H9 (cell line): Measurements from ENCODE around the gene FNDC7. TPM values are rescaled to one million over a fixed set of nuclear protein-coding genes. Genes with fewer than 3 reads are reported as not detected.

Experiments used
- DNase-seq: peaks from one replicate; pipeline ENCODE4 v3.0.0-alpha.2; 2017
- H2AFZ ChIP-seq: one replicate; pipeline ENCODE4 v1.6.1; 2013; ENCODE audit warnings: mild to moderate bottlenecking, low read length, control low read depth, moderate library complexity
- H2AK5ac ChIP-seq: 2 replicates; pipeline ENCODE4 v1.6.1; 2013; ENCODE audit warnings: low read length, control low read depth, mixed read lengths; ENCODE audit not compliant: insufficient read length
- H2BK120ac ChIP-seq: one replicate; pipeline ENCODE4 v1.6.1; 2013; ENCODE audit warnings: low read depth, mild to moderate bottlenecking, low read length, control low read depth, inconsistent platforms; ENCODE audit not compliant: poor library complexity, severe bottlenecking
- H2BK12ac ChIP-seq: 2 replicates; pipeline ENCODE4 v1.6.1; 2013; ENCODE audit warnings: low read length, control low read depth, mixed read lengths, low read depth; ENCODE audit not compliant: insufficient read length
- H2BK15ac ChIP-seq: 2 replicates; pipeline ENCODE4 v1.6.1; 2013; ENCODE audit warnings: low read depth, low read length, control low read depth
- H2BK20ac ChIP-seq: one replicate; pipeline ENCODE4 v1.6.1; 2013; ENCODE audit warnings: low read depth, mild to moderate bottlenecking, low read length, control low read depth, inconsistent platforms; ENCODE audit not compliant: poor library complexity, severe bottlenecking
- H2BK5ac ChIP-seq: 2 replicates; pipeline ENCODE4 v1.6.1; 2013; ENCODE audit warnings: low read length, control low read depth, mixed read lengths; ENCODE audit not compliant: insufficient read length
- H3K14ac ChIP-seq: 2 replicates; pipeline ENCODE4 v1.6.1; 2013; ENCODE audit warnings: low read length, control low read depth; ENCODE audit not compliant: insufficient read depth
- H3K18ac ChIP-seq: 2 replicates; pipeline ENCODE4 v1.6.1; 2013; ENCODE audit warnings: low read depth, mild to moderate bottlenecking, mixed read lengths, low read length, control low read depth; ENCODE audit not compliant: insufficient read length
- H3K23ac ChIP-seq: 2 replicates; pipeline ENCODE4 v1.6.1; 2013; ENCODE audit warnings: low read length, control low read depth, mixed read lengths, low read depth; ENCODE audit not compliant: insufficient read length
- H3K23me2 ChIP-seq: 2 replicates; pipeline ENCODE4 v1.6.1; 2013; ENCODE audit warnings: low read depth, mild to moderate bottlenecking, mixed read lengths, low read length, control low read depth; ENCODE audit not compliant: insufficient read length, poor library complexity, severe bottlenecking
- H3K27ac ChIP-seq: 2 replicates; pipeline ENCODE4 v1.5.1; 2013; ENCODE audit warnings: low read length, control low read depth, mixed read lengths, low read depth; ENCODE audit not compliant: insufficient read length
- H3K27me3 ChIP-seq: 2 replicates; pipeline ENCODE4 v1.6.1; 2013; ENCODE audit warnings: low read length, control low read depth, inconsistent platforms; ENCODE audit not compliant: insufficient read depth
- H3K4ac ChIP-seq: 2 replicates; pipeline ENCODE4 v1.6.1; 2013; ENCODE audit warnings: low read depth, mild to moderate bottlenecking, control low read depth, inconsistent platforms, low read length, moderate library complexity
- H3K4me1 ChIP-seq: 2 replicates; pipeline ENCODE4 v1.6.1; 2013; ENCODE audit warnings: low read length, control low read depth, inconsistent platforms; ENCODE audit not compliant: insufficient read depth
- H3K4me2 ChIP-seq: 2 replicates; pipeline ENCODE4 v1.6.1; 2013; ENCODE audit warnings: low read length, control low read depth, mixed read lengths; ENCODE audit not compliant: insufficient read length, insufficient read depth
- H3K56ac ChIP-seq: 2 replicates; pipeline ENCODE4 v1.6.1; 2013; ENCODE audit warnings: low read depth, mild to moderate bottlenecking, mixed read lengths, low read length, control low read depth; ENCODE audit not compliant: insufficient read length
- H3K79me1 ChIP-seq: 2 replicates; pipeline ENCODE4 v1.6.1; 2013; ENCODE audit warnings: low read depth, mild to moderate bottlenecking, moderate library complexity, low read length, control low read depth, inconsistent platforms; ENCODE audit not compliant: insufficient read depth, poor library complexity, severe bottlenecking
- H3K79me2 ChIP-seq: 2 replicates; pipeline ENCODE4 v1.6.1; 2013; ENCODE audit warnings: low read length, control low read depth, inconsistent platforms; ENCODE audit not compliant: insufficient read depth
- H3K9ac ChIP-seq: 2 replicates; pipeline ENCODE4 v1.6.1; 2013; ENCODE audit warnings: low read length, control low read depth, mixed read lengths; ENCODE audit not compliant: insufficient read length; ENCODE audit errors: extremely low read depth
- H3K9me3 ChIP-seq: one replicate; pipeline ENCODE4 v1.6.1; 2013; ENCODE audit warnings: low read depth, low read length, inconsistent platforms; ENCODE audit not compliant: control insufficient read depth
- H3T11ph ChIP-seq: one replicate; pipeline ENCODE4 v1.6.1; 2013; ENCODE audit warnings: mild to moderate bottlenecking, low read length, control low read depth, inconsistent platforms
- H4K20me1 ChIP-seq: one replicate; pipeline ENCODE4 v1.6.1; 2013; ENCODE audit not compliant: control insufficient read depth, insufficient read length, insufficient read depth
- H4K5ac ChIP-seq: 2 replicates; pipeline ENCODE4 v1.6.1; 2013; ENCODE audit warnings: low read depth, mild to moderate bottlenecking, mixed read lengths, low read length, control low read depth; ENCODE audit not compliant: insufficient read length
- H4K8ac ChIP-seq: replicated peaks from 2 replicates; pipeline ENCODE4 v1.6.1; 2013; ENCODE audit warnings: low read length, control low read depth, mixed read lengths, low read depth; ENCODE audit not compliant: insufficient read length
- H4K91ac ChIP-seq: 2 replicates; pipeline ENCODE4 v1.6.1; 2013; ENCODE audit warnings: low read depth, mild to moderate bottlenecking, moderate library complexity, mixed read lengths, low read length, control low read depth; ENCODE audit not compliant: insufficient read length
- H3K27ac Mint-ChIP-seq, 3 experiments: 2 replicates in 2 of 3; 3 replicates in 1 of 3; pipeline ENCODE4 v1.8.0; 2020 to 2021; ENCODE audit warnings: mixed read lengths in 3 of 3, mild to moderate bottlenecking in 1 of 3, moderate library complexity in 1 of 3
- H3K27me3 Mint-ChIP-seq: 2 replicates; pipeline ENCODE4 v1.8.0; 2021; ENCODE audit warnings: low read depth, mild to moderate bottlenecking, moderate library complexity, mixed read lengths
- H3K36me3 Mint-ChIP-seq, 3 experiments: 2 replicates in 2 of 3; 3 replicates in 1 of 3; pipeline ENCODE4 v1.8.0; 2020 to 2021; ENCODE audit warnings: low read depth in 3 of 3, mixed read lengths in 3 of 3; ENCODE audit not compliant: insufficient read depth in 1 of 3
- H3K4me1 Mint-ChIP-seq, 2 experiments: 2 replicates each; pipeline ENCODE4 v1.8.0; 2020; ENCODE audit warnings: mixed read lengths in 2 of 2
- H3K4me3 Mint-ChIP-seq, 2 experiments: 2 replicates in 1 of 2; 3 replicates in 1 of 2; pipeline ENCODE4 v1.8.0; 2020 to 2021; ENCODE audit warnings: mild to moderate bottlenecking in 2 of 2, mixed read lengths in 2 of 2, moderate library complexity in 1 of 2
- H3K9me3 Mint-ChIP-seq, 2 experiments: 2 replicates in 1 of 2; 3 replicates in 1 of 2; pipeline ENCODE4 v1.8.0; 2020; ENCODE audit warnings: mild to moderate bottlenecking in 2 of 2, mixed read lengths in 2 of 2, moderate library complexity in 1 of 2
- CTCF ChIP-seq: fragments of 200-600 bp; sonication (generic); conservative IDR thresholded peaks from 3 replicates; pipeline ENCODE4 v1.8.0; 2021; ENCODE audit warnings: antibody characterized with exemption, mild to moderate bottlenecking
- WGBS: extraction: QIAGEN DNeasy Blood & Tissue Kit; methylation state at CpG from one replicate; pipeline ENCODE4 v1.1.7; 2013; ENCODE audit warnings: missing lambda C conversion rate, low lambda C conversion rate, mixed read lengths; ENCODE audit not compliant: insufficient read length; ENCODE audit errors: extremely low coverage; 5-methylcytosine and 5-hydroxymethylcytosine counted together
- total RNA-seq: library from RNA; stranded (reverse); gene quantifications from 2 replicates; pipeline ENCODE4 v1.2.1, GENCODE V29; 2021

The FNDC7 gene
- total RNA-seq, 1 experiment from 2014 or later = 0.13 TPM

DNA sequence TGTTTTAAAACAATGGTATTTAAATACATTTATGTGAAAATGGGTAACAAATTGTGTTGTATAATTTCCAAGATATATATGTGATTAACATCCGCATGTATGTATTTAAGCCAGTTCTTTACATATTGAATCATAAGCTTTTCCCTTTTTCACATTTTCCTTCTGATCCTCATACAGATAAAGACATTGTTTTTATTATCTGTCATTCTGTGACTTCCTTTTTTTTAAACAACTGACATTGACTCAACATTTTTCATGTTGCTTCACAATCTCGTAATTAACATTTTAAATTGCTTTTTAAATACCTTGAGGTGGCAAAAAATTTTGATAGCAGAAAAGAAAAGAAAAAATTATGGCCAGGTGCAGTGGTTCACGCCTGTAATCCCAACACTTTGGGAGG, 35.2 kb downstream of the FNDC7 start:
- Histone ChIP-seq H3K27ac (no peak overlapping the region), H2AK5ac (no peak overlapping the region), H2BK15ac (no peak overlapping the region), H4K5ac (no peak overlapping the region), H2BK5ac (no peak overlapping the region), H3K9ac (no peak overlapping the region), H2BK20ac (no peak overlapping the region), H3K9me3 (no peaks in the 10 kb centered on the region), H3K4me2 (no peak overlapping the region), H4K20me1 (no peaks in the 10 kb centered on the region), H3K27me3 (no peaks in the 10 kb centered on the region), H2AFZ (no peak overlapping the region), H3K23me2 (no peaks in the 10 kb centered on the region), H3K79me1 (no peaks in the 10 kb centered on the region), H3T11ph (no peak overlapping the region), H3K4ac (no peak overlapping the region), H3K79me2 (no peaks in the 10 kb centered on the region; the same call in 1 of the 2 replicates), H3K4me1 (no peaks in the 10 kb centered on the region), H3K14ac (no peak overlapping the region), H4K8ac (no peak overlapping the region), H2BK12ac (no peak overlapping the region), H3K56ac (no peak overlapping the region), H4K91ac (no peak overlapping the region), H2BK120ac (no peak overlapping the region), H3K18ac (no peak overlapping the region), H3K23ac (no peak overlapping the region)
- Mint-ChIP-seq H3K4me3 (peak overlapping the region; percentile 28 to 71), H3K27me3 (peaks cover 10% of the 10 kb centered on the region), H3K4me1 (peaks cover 5 to 6% of the 10 kb centered on the region in 2 experiments), H3K36me3 (peaks cover 2 to 9% (median 4%) of the 10 kb centered on the region in 3 experiments; a peak in 5 of 7 replicates), H3K27ac (no peak overlapping the region), H3K9me3 (no peaks in the 10 kb centered on the region)
- WGBS = no CpG with 5 or more reads among the region's 3 CpGs
- DNase-seq = no peak
- TF ChIP-seq CTCF = no peak
